Lung (tissue), 12 donors: Measurements from ENCODE around the gene TMEM218. TPM values are rescaled to one million over a fixed set of nuclear protein-coding genes. Genes with fewer than 3 reads are reported as not detected.
A peak's percentile ranks its signal among the peaks of the same experiment; 100 is the strongest.
"Not testable (repeated sequence)": the region's sequence is repeated elsewhere in the genome, so short reads cannot be mapped to it uniquely, and the experiment has no call there.

Experiments used
- ATAC-seq: fragments of 200-7000 bp; cut with Tn5 transposase; one replicate; pipeline ENCODE4 v1.9.1; 2020; ENCODE audit warnings: moderate number of reproducible peaks; ENCODE audit not compliant: insufficient read depth, low FRiP score
- DNase-seq, 3 donors: peaks; one replicate each; pipeline ENCODE4 v3.0.0-alpha.2; 2013 to 2017
- H3K27ac ChIP-seq, 2 donors: one replicate each; pipeline ENCODE4 v1.5.1; 2013; ENCODE audit warnings: mild to moderate bottlenecking in 2 of 2, moderate library complexity in 2 of 2, control low read depth in 1 of 2, inconsistent platforms in 1 of 2, low read depth in 1 of 2, low read length in 1 of 2
- H3K27me3 ChIP-seq, 3 donors: one replicate each; pipeline ENCODE4 v1.5.1; 2013; ENCODE audit warnings: low read length in 2 of 3; ENCODE audit not compliant: control insufficient read depth in 3 of 3, insufficient read depth in 3 of 3
- H3K36me3 ChIP-seq, 4 donors: one replicate each; pipeline ENCODE4 v1.5.1; 2013; ENCODE audit warnings: low read length in 4 of 4, mild to moderate bottlenecking in 1 of 4, moderate library complexity in 1 of 4; ENCODE audit not compliant: control insufficient read depth in 4 of 4, insufficient read depth in 4 of 4
- H3K4me1 ChIP-seq, 5 donors: one replicate each; pipeline ENCODE4 v1.5.1; 2013; ENCODE audit warnings: low read length in 5 of 5, mild to moderate bottlenecking in 2 of 5, moderate library complexity in 1 of 5; ENCODE audit not compliant: control insufficient read depth in 5 of 5, insufficient read depth in 5 of 5
- H3K4me3 ChIP-seq: one replicate; pipeline ENCODE4 v1.5.1; 2013; ENCODE audit warnings: mild to moderate bottlenecking, control low read depth, moderate library complexity
- H3K9ac ChIP-seq, 2 donors: one replicate each; pipeline ENCODE4 v1.5.1; 2013; ENCODE audit warnings: low read length in 2 of 2, control low read depth in 1 of 2; ENCODE audit not compliant: insufficient read depth in 1 of 2
- H3K9me3 ChIP-seq, 4 donors: one replicate each; pipeline ENCODE4 v1.5.1; 2013; ENCODE audit warnings: low read length in 3 of 4, mild to moderate bottlenecking in 1 of 4, moderate library complexity in 1 of 4; ENCODE audit not compliant: control insufficient read depth in 4 of 4, insufficient read depth in 3 of 4
- WGBS, 2 donors: extraction: QIAGEN DNeasy Blood & Tissue Kit; methylation state at CpG; one replicate each; pipeline ENCODE4 v1.1.7; 2013; 5-methylcytosine and 5-hydroxymethylcytosine counted together
- polyA plus RNA-seq, 2 donors: library from polyadenylated mRNA; stranded (reverse); fragments of 200-250 nt; gene quantifications; one replicate each; pipeline ENCODE4 v1.2.1, GENCODE V29; 2013
- total RNA-seq, 2 donors: library from RNA; depleted of rRNA in 1 of 2; stranded (reverse); fragments of >200 nt in 1 of 2; gene quantifications; one replicate each; pipeline ENCODE4 v1.2.1, GENCODE V29; 2014 to 2021
- TF ChIP-seq, protein P1 (sequence below): IDR thresholded peaks from 2 replicates; pipeline ENCODE4 v1.5.1; 2012; ENCODE audit warnings: mild to moderate bottlenecking; ENCODE audit errors: control extremely low read depth, extremely low read depth
- donor health status: control.
- donor health status: control.
- donor health status: Bipolar disorder and iron deficiency.
- donor health status: healthy.
- donor health status: DM: yes; HTN: yes; CAD: no.

The TMEM218 gene
- total and polyA plus RNA-seq, 4 donors = 23.3 to 39.9 (median 27.4) TPM

DNA sequence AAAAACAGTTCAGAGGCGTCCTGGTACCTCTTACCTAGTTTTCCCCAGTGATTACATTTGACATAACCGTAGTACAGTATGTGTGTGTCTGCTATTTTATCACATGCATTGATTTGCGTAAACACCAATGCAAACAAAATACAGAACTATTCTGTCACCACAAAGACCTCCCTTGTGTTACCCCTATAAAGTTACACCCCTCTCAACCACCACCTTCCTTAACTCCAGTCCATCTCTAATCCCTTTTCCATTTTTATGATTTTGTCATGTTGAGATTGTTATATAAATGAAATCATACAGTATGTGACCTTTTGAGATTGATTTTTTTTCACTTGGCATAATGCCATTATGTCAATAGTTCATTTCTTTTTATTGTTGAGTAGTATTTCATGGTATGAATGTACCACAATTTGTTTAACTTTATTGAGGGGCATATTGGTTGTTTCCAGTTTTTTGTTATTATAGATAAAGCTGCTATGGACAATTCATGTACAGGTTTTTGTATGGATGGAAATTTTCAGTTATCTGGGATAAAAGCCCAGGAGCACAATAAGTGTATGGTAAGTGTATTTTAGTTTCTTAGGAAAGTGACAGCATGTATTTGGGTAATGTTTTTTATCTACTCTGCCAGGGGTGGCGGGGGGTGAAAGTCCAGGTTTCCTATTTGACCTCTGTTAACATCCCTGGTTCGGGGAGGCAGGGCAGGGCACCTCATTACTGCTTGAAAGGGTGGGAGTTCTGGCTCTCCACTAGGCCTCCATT, 54.3 kb downstream of the TMEM218 start:
- TF ChIP-seq, protein P1, sequence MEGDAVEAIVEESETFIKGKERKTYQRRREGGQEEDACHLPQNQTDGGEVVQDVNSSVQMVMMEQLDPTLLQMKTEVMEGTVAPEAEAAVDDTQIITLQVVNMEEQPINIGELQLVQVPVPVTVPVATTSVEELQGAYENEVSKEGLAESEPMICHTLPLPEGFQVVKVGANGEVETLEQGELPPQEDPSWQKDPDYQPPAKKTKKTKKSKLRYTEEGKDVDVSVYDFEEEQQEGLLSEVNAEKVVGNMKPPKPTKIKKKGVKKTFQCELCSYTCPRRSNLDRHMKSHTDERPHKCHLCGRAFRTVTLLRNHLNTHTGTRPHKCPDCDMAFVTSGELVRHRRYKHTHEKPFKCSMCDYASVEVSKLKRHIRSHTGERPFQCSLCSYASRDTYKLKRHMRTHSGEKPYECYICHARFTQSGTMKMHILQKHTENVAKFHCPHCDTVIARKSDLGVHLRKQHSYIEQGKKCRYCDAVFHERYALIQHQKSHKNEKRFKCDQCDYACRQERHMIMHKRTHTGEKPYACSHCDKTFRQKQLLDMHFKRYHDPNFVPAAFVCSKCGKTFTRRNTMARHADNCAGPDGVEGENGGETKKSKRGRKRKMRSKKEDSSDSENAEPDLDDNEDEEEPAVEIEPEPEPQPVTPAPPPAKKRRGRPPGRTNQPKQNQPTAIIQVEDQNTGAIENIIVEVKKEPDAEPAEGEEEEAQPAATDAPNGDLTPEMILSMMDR = no peak
- H3K9ac ChIP-seq = no peak overlapping the region
- no peak overlapping the region for H3K4me3 ChIP-seq
- ATAC-seq (no peak), DNase-seq (no peak)
- H3K4me1 ChIP-seq = no peaks in the 10 kb centered on the region
- no peak overlapping the region for H3K27ac ChIP-seq
- H3K36me3 ChIP-seq = no peaks in the 10 kb centered on the region
- 84% methylated on average over 5 of the region's 5 CpGs for WGBS, 2 donors
- no peaks in the 10 kb centered on the region for H3K9me3 ChIP-seq
- peaks cover 0 to 6% (median 0%) of the 10 kb centered on the region in 3 donors for H3K27me3 ChIP-seq

DNA sequence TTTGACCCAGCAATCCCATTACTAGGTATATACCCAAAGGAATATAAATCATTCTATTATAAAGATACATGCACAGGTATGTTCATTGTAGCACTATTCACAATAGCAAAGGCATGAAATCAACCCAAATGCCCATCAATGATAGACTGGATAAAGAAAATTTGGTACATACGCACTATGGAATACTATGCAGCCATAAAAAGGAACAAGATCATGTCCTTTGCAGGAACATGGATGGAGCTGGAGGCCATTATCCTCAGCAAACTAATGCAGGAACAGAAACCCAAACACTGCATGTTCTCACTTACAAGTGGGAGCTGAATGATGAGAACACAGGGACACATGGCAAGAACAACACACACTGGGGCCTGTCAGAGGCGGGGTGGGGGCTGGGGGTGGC, 55.3 kb downstream of the TMEM218 start:
- WGBS, 2 donors = 95 to 100% methylated on average over 2 of the region's 2 CpGs
- H3K4me3 ChIP-seq, H3K36me3 ChIP-seq, H3K9ac ChIP-seq, DNase-seq, H3K9me3 ChIP-seq, ATAC-seq, H3K27me3 ChIP-seq, H3K27ac ChIP-seq, H3K4me1 ChIP-seq: not testable (repeated sequence)

DNA sequence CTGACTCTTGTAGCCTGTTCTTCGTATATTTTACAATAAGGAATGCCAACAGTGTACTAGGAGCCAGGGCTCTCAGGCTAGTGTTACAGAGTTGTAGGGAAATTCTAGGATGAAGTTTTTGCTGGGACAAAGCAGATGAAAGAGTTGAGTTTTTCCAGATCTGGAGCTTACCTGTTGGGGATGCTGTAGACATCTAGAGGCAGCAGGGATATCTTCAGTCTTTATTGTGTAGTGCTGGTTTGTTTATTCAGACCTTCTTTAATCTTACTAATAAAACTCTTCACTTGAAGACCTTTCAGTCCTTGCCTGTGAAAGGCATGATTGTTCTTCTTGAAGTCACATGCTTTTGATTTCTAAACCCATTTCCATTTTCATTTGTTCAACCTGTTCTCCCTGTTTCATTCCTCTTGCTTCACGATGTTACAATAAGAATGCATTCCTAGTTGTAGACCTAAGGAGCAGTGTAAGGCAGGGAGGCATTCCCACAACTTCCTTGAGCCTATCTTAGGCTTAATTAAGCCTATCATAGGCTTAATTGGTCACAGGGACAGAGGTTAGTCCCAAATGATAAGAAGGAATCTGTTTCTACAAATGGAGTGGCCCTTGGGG, 56.2 kb downstream of the TMEM218 start:
- Histone ChIP-seq H3K4me1 (no peaks in the 10 kb centered on the region), H3K27me3 (no peaks in the 10 kb centered on the region), H3K27ac (no peak overlapping the region), H3K9me3 (no peaks in the 10 kb centered on the region), H3K9ac (no peak overlapping the region), H3K36me3 (no peaks in the 10 kb centered on the region), H3K4me3 (no peak overlapping the region)
- WGBS, 2 donors = 67 to 73% methylated on average over 2 of the region's 2 CpGs
- ATAC-seq (no peak), DNase-seq (peak in 2 of 3 donors; percentile 25 to 52)
- TF ChIP-seq, protein P1 = no peak

DNA sequence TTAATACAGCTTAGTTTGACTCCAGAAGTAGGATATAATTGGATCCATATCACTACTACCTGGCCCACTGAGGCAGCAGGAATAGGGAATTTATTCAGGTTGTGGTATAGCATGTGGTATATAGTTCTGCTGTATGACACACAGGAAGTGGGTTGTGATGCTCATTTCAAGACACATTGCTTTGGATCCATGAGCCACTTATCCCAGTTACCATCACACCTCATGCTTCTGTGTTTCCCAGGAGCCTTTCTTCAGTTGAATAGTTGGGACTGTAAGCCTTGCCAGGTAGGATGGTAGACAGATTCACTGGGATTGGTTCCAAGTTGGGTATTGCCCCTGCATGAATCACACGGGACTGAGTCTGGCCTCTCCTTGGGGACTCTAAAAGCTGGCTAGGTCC, 58.3 kb downstream of the TMEM218 start:
- no peaks in the 10 kb centered on the region for H3K36me3 ChIP-seq
- no peak overlapping the region for H3K9ac ChIP-seq
- H3K27ac ChIP-seq = no peak overlapping the region
- DNase-seq (no peak), ATAC-seq (no peak)
- no peaks in the 10 kb centered on the region for H3K9me3 ChIP-seq
- H3K4me3 ChIP-seq = no peak overlapping the region
- no peaks in the 10 kb centered on the region for H3K27me3 ChIP-seq
- no peaks in the 10 kb centered on the region for H3K4me1 ChIP-seq
- TF ChIP-seq, protein P1 = no peak
- WGBS, 2 donors = 91 to 100% methylated on average over 1 of the region's 1 CpG
